ENCODE measurements around the gene CKS2.
A peak's percentile ranks its signal among the peaks of the same experiment; 100 is the strongest.
"Not testable (repeated sequence)": the region's sequence is repeated elsewhere in the genome, so short reads cannot be mapped to it uniquely, and the experiment has no call there.

The CKS2 gene

DNA sequence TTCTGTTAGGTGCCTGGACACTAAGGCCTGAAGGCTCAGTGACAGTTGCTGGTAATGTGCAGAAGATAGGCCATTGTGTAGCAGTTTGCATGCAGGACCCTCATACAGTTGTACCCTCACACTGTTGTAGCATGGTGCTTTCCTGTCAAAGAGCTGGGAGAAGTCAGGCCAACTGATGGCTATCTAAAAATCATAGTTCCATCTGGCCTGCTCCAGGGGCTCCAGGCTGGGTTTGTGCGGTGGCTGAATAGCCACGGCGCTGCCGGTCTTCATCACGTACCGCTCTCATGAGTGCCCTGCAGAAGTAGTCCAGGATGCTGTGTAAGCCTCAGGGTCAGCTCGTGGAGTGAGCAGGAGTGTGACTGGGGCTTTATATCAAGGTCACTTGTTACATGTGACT, 19.5 kb downstream of the CKS2 start:
- in situ Hi-C loops (cut with MboI; ENCODE audit: low sequenced_read_pairs, unreplicated experiment) = no loop called here

DNA sequence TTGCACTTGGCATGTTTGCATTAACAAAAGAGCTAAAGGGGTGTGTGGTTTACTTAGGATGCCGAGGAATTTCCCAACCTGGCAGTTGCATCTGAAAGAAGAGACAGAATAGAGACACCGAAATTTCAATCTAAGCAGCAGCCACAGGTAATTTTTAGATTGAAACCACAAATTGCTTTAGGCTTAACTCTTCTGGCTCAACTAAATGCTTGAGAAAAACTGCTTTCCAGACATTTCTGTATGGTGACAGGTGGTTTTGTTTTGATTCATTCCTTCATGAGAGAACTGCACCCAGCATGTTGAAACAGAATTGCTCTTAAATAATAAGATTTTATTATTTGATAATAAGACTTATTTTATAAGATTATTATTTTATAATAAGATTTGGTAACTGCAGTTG, 28.8 kb downstream of the CKS2 start:
- no peak for DNase-seq (ENCODE audit: low spot score)
- TF ChIP-seq, protein P1, sequence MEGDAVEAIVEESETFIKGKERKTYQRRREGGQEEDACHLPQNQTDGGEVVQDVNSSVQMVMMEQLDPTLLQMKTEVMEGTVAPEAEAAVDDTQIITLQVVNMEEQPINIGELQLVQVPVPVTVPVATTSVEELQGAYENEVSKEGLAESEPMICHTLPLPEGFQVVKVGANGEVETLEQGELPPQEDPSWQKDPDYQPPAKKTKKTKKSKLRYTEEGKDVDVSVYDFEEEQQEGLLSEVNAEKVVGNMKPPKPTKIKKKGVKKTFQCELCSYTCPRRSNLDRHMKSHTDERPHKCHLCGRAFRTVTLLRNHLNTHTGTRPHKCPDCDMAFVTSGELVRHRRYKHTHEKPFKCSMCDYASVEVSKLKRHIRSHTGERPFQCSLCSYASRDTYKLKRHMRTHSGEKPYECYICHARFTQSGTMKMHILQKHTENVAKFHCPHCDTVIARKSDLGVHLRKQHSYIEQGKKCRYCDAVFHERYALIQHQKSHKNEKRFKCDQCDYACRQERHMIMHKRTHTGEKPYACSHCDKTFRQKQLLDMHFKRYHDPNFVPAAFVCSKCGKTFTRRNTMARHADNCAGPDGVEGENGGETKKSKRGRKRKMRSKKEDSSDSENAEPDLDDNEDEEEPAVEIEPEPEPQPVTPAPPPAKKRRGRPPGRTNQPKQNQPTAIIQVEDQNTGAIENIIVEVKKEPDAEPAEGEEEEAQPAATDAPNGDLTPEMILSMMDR (IDR thresholded peaks at IDR 0.05; ENCODE audit: borderline replicate concordance, control extremely low read depth, extremely low read depth, insufficient read depth, missing control alignments) = no peak
- in situ Hi-C loops (cut with MboI; ENCODE audit: low sequenced_read_pairs, unreplicated experiment) = no loop called here

More for the DNA sequence above, 19.5 kb downstream of the CKS2 start:
- DNase-seq (ENCODE audit: low spot score) = no peak
- TF ChIP-seq, protein P1 (IDR thresholded peaks at IDR 0.05; ENCODE audit: borderline replicate concordance, control extremely low read depth, extremely low read depth, insufficient read depth, missing control alignments) = no peak

DNA sequence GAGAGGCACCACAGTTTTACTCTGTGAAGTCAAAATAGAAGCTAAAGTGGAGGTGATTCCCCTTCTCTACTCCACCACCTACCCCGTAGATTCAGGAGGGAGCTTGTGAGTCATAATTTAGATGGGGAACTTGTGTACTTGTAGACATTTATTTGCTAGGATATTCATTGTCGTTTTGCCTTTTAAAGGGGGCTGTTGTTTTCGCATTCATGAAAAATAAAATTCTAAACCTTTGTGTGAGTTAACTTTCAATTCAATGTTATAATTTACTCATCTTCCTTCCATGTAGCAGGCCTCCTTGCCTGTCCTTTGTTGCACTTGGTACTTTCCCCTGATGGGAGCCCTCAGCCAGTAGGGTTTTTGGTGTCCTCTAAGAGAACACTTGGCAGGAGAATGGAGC, 29.3 kb downstream of the CKS2 start:
- in situ Hi-C loops (cut with MboI; ENCODE audit: low sequenced_read_pairs, unreplicated experiment) = no loop called here
- DNase-seq (ENCODE audit: low spot score) = peak; percentile 68
- TF ChIP-seq, protein P1 (IDR thresholded peaks at IDR 0.05; ENCODE audit: borderline replicate concordance, control extremely low read depth, extremely low read depth, insufficient read depth, missing control alignments) = no peak

DNA sequence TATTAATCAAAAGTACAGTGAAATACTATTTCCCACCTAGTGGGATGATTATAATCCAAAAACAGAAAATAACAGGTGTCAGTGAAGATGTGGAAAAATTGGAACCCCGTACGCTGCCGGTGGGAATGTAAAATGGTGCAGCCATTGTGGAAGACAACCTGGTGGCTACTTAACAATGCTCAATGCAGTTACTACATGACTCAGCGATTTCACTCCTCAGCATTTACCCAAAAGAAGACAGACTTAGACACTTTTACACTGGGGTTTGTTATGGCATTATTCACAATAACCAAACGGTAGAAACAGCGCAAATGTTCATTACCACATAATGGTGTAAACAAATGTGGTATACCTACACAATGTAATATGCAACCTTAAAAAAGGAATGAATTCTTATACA, 31.2 kb downstream of the CKS2 start:
- TF ChIP-seq, protein P1 (IDR thresholded peaks at IDR 0.05; ENCODE audit: borderline replicate concordance, control extremely low read depth, extremely low read depth, insufficient read depth, missing control alignments) = no peak
- DNase-seq (ENCODE audit: low spot score) = no peak
- in situ Hi-C loops (cut with MboI; ENCODE audit: low sequenced_read_pairs, unreplicated experiment) = no loop called here

DNA sequence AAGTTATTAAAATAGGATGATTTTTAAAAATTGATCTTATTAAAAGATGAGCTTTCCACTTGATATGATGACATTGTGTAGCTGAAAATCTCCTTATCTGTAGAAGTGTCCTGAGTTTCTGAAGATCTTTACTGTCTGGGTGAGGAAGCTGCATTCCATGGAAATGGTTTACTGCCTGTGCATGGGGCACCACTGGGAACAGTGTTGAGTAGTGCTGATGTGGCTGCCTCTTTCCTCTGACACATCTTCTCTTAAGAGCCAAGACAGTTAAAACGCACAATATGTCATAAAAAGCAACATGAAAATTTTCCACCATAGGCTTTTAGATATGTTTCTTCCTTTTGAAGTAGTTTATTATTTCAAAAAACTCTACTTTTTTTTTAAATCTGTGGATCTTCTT, 32.0 kb downstream of the CKS2 start:
- in situ Hi-C loops (cut with MboI; ENCODE audit: low sequenced_read_pairs, unreplicated experiment) = no loop called here
- DNase-seq (ENCODE audit: low spot score) = no peak
- TF ChIP-seq, protein P1 (IDR thresholded peaks at IDR 0.05; ENCODE audit: borderline replicate concordance, control extremely low read depth, extremely low read depth, insufficient read depth, missing control alignments) = no peak

DNA sequence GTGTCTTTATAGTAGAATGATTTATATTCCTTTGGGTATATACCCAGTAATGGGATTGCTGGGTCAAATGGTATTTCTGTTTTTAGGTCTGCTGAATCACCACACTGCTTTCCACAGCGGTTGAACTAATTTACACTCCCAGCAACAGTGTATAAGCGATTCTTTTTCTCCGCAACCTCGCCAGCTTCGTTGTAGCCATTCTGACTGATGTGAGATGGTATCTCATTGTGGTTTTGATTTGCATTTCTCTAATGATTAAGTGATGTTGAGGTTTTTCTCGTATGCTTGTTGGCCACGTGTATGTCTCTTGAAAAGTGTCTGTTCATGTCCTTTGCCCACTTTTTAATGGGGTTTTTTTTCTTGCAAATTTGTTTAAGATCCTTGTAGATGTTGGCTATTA, 32.8 kb downstream of the CKS2 start:
- in situ Hi-C loops (cut with MboI; ENCODE audit: low sequenced_read_pairs, unreplicated experiment); DNase-seq (ENCODE audit: low spot score): not testable (repeated sequence)

DNA sequence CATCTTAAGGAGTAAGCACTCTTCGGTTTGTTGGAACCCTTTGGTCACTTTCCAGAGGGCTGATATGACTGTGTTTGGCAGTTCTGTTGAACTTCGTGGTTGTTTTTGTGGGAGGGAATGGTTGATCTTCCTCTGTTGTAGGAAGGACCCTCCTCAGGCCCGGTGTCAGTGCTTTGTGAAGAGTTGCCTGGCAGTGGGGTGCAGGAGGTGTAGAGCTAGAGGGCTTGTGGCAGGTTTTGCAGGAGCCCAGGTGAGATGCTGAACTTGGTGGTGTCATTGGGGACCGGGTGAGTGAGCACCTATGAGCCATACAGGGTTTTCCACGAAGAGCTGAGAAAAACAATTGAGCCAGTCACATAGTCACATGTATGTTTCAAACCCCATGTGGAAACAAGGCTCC, 34.5 kb downstream of the CKS2 start:
- in situ Hi-C loops (cut with MboI; ENCODE audit: low sequenced_read_pairs, unreplicated experiment) = no loop called here
- no peak for DNase-seq (ENCODE audit: low spot score)
- TF ChIP-seq, protein P1 (IDR thresholded peaks at IDR 0.05; ENCODE audit: borderline replicate concordance, control extremely low read depth, extremely low read depth, insufficient read depth, missing control alignments) = no peak
